Stomach (tissue), 4 donors: ENCODE results near the gene RENBP.

Source experiments
- POLR2A ChIP-seq, 4 donors: fragments of 450-650 bp; IDR thresholded peaks; one replicate each; pipeline ENCODE4 v1.6.1; 2016; ENCODE audit warnings: antibody characterized with exemption in 4 of 4, control low read depth in 2 of 4, mild to moderate bottlenecking in 1 of 4, moderate library complexity in 1 of 4
- TF ChIP-seq, protein P1 (sequence below), 7 experiments: fragments of 450-650 bp in 4 of 7; fragments of 200-600 bp in 3 of 7; sonication (generic) in 3 of 7; IDR thresholded peaks; one replicate each; pipeline ENCODE4 v1.5.1; 2016 to 2019; ENCODE audit warnings: antibody characterized with exemption in 7 of 7, control low read depth in 2 of 7, mild to moderate bottlenecking in 1 of 7

- TF ChIP-seq, protein P1, sequence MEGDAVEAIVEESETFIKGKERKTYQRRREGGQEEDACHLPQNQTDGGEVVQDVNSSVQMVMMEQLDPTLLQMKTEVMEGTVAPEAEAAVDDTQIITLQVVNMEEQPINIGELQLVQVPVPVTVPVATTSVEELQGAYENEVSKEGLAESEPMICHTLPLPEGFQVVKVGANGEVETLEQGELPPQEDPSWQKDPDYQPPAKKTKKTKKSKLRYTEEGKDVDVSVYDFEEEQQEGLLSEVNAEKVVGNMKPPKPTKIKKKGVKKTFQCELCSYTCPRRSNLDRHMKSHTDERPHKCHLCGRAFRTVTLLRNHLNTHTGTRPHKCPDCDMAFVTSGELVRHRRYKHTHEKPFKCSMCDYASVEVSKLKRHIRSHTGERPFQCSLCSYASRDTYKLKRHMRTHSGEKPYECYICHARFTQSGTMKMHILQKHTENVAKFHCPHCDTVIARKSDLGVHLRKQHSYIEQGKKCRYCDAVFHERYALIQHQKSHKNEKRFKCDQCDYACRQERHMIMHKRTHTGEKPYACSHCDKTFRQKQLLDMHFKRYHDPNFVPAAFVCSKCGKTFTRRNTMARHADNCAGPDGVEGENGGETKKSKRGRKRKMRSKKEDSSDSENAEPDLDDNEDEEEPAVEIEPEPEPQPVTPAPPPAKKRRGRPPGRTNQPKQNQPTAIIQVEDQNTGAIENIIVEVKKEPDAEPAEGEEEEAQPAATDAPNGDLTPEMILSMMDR (IDR thresholded peaks at IDR 0.05), result no peak
- TF ChIP-seq POLR2A (IDR thresholded peaks at IDR 0.05), result no peak
These were observed 17.9 kb downstream of the RENBP start for GRCh38 chrX:153926552-153926857.
